ENCODE measurements around the gene SF3A1.

SF3A1 gene

GRCh38 chr22:30285176-30285845 lies 71.4 kb downstream of the SF3A1 start:
- no peak for DNase-seq

DNA sequence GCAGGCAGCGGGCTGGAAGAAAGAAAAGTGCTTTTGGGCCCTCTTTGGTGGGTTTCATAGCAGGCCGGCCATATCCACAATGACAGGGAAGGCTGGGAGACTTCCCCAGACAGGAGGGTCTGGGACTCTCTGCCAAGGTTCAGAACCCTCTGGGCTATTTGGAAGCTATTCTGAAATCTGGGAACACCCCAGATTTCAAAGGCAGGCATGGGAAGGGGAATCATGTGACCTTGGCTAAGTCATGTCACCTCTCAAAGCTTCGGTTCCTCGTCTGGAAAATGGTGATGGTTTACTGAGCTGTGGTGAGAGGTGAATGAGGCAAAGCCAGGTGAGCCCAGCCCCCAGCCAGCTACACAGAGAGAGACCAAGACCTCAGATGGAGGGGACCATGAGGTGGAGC lies 72.0 kb downstream of the SF3A1 start:
- no peak for DNase-seq

- no peak for DNase-seq
These were observed 72.5 kb downstream of the SF3A1 start for GRCh38 chr22:30284172-30284571.

- no peak for DNase-seq
These were observed 73.4 kb downstream of the SF3A1 start for GRCh38 chr22:30283342-30283741.

DNA sequence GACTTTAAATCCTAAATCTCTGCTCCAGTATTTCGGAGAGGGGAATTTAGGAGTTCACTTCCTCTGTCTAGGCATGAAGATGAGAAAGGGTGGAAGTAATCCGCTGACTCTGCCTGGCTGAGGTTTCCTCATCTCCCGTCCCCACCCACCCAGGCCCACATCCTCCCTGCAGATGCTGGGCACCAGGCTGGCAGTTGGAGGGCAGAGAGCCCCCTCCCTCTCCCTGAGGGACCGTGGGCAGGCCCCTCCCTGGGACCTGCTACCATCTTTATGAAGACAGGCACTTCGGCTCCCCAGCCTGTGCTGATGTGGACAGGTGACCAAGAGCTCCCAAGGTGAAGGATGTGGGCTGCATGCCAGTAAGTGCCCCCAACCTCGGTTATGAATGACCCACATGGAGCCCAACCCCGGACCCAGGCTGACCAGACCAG lies 74.1 kb downstream of the SF3A1 start:
- DNase-seq, result no peak

Data from KG1 (cell line).